Prostate gland (tissue), 2 donors: ENCODE results near the gene ECE2. TPM values are rescaled to one million over a fixed set of nuclear protein-coding genes. Genes with fewer than 3 reads are reported as not detected.

ENCODE experiments used
- DNase-seq: peaks from one replicate; pipeline ENCODE4 v3.0.0-alpha.2; 2019; ENCODE audit warnings: low spot score
- H3K27ac ChIP-seq, 2 donors: fragments of 200-600 bp; sonication (generic); 2 replicates each; pipeline ENCODE4 v1.5.1; 2017 to 2019
- H3K27me3 ChIP-seq: fragments of 200-600 bp; sonication (generic); replicated peaks from 2 replicates; pipeline ENCODE4 v1.5.1; 2019; ENCODE audit not compliant: insufficient read depth
- H3K36me3 ChIP-seq, 2 donors: fragments of 200-600 bp; sonication (generic); 1 replicate in 1 of 2; 2 replicates in 1 of 2; pipeline versions ENCODE4 v1.5.1 to v1.8.1; 2017 to 2019
- H3K4me1 ChIP-seq: fragments of 200-600 bp; sonication (generic); replicated peaks from 2 replicates; pipeline ENCODE4 v1.5.1; 2019
- H3K4me3 ChIP-seq, 2 donors: fragments of 200-600 bp; sonication (generic); 2 replicates each; pipeline ENCODE4 v1.5.1; 2017 to 2019
- H3K9me3 ChIP-seq: fragments of 200-600 bp; sonication (generic); 2 replicates; pipeline ENCODE4 v1.5.1; 2017
- CTCF ChIP-seq, 4 experiments: fragments of 200-600 bp in 2 of 4; fragments of 450-650 bp in 2 of 4; sonication (generic) in 2 of 4; IDR thresholded peaks; 1 replicate in 3 of 4; 2 replicates in 1 of 4; pipeline ENCODE4 v1.5.1; 2016 to 2019; ENCODE audit warnings: antibody characterized with exemption in 4 of 4, mild to moderate bottlenecking in 2 of 4, moderate library complexity in 2 of 4
- POLR2A ChIP-seq: fragments of 450-650 bp; IDR thresholded peaks from one replicate; pipeline ENCODE4 v1.6.1; 2016; ENCODE audit warnings: antibody characterized with exemption, mild to moderate bottlenecking
- POLR2AphosphoS5 ChIP-seq: sonication (generic); formaldehyde crosslinking; IDR thresholded peaks from one replicate; pipeline ENCODE4 v1.6.1; 2017; ENCODE audit warnings: antibody characterized with exemption
- WGBS: methylation state at CpG from one replicate; pipeline ENCODE4 v1.1.5; 2018; 5-methylcytosine and 5-hydroxymethylcytosine counted together
- intact Hi-C: fragments of 100-400 bp; cut with DNase I; formaldehyde crosslinking; loops from one replicate; pipeline ENCODE4 v1.14.2; 2022
- total RNA-seq, 2 donors: library from RNA; depleted of rRNA; stranded (reverse); fragments of >200 nt; gene quantifications; one replicate each; pipeline ENCODE4 v1.1.0, GENCODE V29; 2016

ECE2 gene
- total RNA-seq, 2 donors from 2014 or later, result 0.57 TPM; not detected in 1

DNA sequence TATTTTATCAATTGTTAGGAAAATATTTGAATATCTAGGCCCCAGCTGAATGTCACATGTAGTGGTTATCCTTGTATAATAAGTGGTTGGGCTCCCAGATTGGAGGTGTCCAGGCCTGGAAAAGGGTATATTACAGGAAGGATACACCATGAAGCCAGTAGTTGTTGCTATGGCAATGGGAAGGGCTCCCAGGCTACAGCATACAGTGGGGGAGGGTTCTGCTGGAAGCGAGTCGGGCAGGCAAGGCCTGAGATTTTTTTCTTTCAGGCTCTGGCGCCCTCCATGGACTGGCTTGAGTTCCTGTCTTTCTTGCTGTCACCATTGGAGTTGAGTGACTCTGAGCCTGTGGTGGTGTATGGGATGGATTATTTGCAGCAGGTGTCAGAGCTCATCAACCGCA, 8.9 kb downstream of the ECE2 start:
- no peaks in the 10 kb centered on the region for H3K27me3 ChIP-seq
- WGBS, result 17% methylated on average over 4 of the region's 4 CpGs
- intact Hi-C loops, result no loop called here
- no peaks in the 10 kb centered on the region for H3K36me3 ChIP-seq
- no peaks in the 10 kb centered on the region for H3K9me3 ChIP-seq
- H3K4me3 ChIP-seq, result no peak overlapping the region
- H3K27ac ChIP-seq, result no peak overlapping the region
- TF ChIP-seq CTCF (IDR thresholded peaks at IDR 0.05) (no peak), POLR2AphosphoS5 (no peak), POLR2A (no peak)
- no peaks in the 10 kb centered on the region for H3K4me1 ChIP-seq
- no peak for DNase-seq

DNA sequence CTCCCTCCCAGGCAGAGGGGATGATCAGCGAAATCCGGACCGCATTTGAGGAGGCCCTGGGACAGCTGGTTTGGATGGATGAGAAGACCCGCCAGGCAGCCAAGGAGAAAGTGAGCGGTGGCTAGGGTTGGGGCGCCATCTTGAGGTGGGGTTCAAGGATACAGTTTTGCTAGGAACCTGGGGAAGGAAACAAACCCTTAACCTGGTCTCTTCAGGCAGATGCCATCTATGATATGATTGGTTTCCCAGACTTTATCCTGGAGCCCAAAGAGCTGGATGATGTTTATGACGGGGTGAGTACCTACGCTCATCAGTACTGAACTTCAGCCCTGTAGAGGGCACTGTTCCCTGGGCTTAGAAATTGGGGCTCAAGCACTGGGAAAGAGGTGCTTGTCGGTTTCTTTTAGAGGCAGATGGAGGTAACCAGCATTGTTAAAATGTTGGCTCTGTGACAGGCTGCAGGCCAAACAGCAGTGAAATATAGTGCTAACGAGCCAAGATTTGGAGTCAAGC, 13.7 kb downstream of the ECE2 start:
- H3K4me1 ChIP-seq, result no peaks in the 10 kb centered on the region
- 7% methylated on average over 10 of the region's 10 CpGs for WGBS

GRCh38 chr3:184290331-184290730, 14.5 kb downstream of the ECE2 start:
- intact Hi-C loops, result no loop called here
- H3K4me3 ChIP-seq, result no peak overlapping the region
- H3K36me3 ChIP-seq, result no peaks in the 10 kb centered on the region
- WGBS, result 80% methylated on average over 10 of the region's 10 CpGs
- no peak overlapping the region for H3K27ac ChIP-seq
- no peak for TF ChIP-seq POLR2AphosphoS5
- TF ChIP-seq CTCF (IDR thresholded peaks at IDR 0.05), result no peak
- TF ChIP-seq POLR2A, result no peak
- no peak for DNase-seq
- no peaks in the 10 kb centered on the region for H3K27me3 ChIP-seq
- H3K9me3 ChIP-seq, result no peaks in the 10 kb centered on the region
- no peaks in the 10 kb centered on the region for H3K4me1 ChIP-seq

More for the DNA sequence above, 13.7 kb downstream of the ECE2 start:
- TF ChIP-seq POLR2AphosphoS5, result no peak
- peak in 3 of 4 experiments; percentile 34 to 59 (median 49) for TF ChIP-seq CTCF (IDR thresholded peaks at IDR 0.05)
- no peak for TF ChIP-seq POLR2A
- H3K4me3 ChIP-seq, result no peak overlapping the region
- no peaks in the 10 kb centered on the region for H3K36me3 ChIP-seq
- peak; percentile 19 for DNase-seq
- intact Hi-C loops, result no loop called here
- no peaks in the 10 kb centered on the region for H3K27me3 ChIP-seq
- H3K27ac ChIP-seq, result no peak overlapping the region
- no peaks in the 10 kb centered on the region for H3K9me3 ChIP-seq

DNA sequence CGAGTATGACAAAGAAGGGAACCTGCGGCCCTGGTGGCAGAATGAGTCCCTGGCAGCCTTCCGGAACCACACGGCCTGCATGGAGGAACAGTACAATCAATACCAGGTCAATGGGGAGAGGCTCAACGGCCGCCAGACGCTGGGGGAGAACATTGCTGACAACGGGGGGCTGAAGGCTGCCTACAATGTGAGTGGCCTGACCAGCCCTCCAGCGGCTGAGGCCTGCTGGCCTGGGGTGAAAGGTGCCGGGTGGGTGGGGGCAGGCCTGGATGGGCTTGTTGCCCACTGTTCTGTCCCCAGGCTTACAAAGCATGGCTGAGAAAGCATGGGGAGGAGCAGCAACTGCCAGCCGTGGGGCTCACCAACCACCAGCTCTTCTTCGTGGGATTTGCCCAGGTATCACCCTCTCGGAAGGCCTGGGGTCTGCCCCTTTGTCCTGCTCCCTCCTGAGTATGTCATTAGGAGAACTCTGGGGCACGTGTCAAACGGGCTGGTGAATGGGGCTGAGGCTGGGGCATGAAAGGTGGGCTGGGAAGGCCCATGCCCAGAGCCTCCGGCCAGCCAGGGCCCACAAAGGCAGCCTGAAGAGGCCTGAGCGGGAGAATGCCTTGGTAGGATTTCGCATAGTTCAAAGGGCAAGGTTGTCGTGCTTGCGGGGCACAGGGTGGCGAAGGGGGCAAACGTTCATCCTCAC, 15.4 kb downstream of the ECE2 start:
- intact Hi-C loops, result no loop called here
- WGBS, result 86% methylated on average over 22 of the region's 22 CpGs
- H3K4me1 ChIP-seq, result no peaks in the 10 kb centered on the region

More for the DNA sequence above, 15.4 kb downstream of the ECE2 start:
- no peaks in the 10 kb centered on the region for H3K9me3 ChIP-seq
- no peak for DNase-seq
- H3K36me3 ChIP-seq, result no peaks in the 10 kb centered on the region
- H3K4me3 ChIP-seq, result no peak overlapping the region
- no peak for TF ChIP-seq POLR2AphosphoS5
- no peak for TF ChIP-seq CTCF (IDR thresholded peaks at IDR 0.05)
- no peak for TF ChIP-seq POLR2A
- H3K27me3 ChIP-seq, result no peaks in the 10 kb centered on the region
- H3K27ac ChIP-seq, result no peak overlapping the region
